Measurements from ENCODE around the gene KLHL4.
"Not testable (repeated sequence)": the region's sequence is repeated elsewhere in the genome, so short reads cannot be mapped to it uniquely, and the experiment has no call there.

KLHL4 gene

GRCh38 chrX:87636533-87636932, 118.9 kb downstream of the KLHL4 start:
- TF ChIP-seq, protein P1, sequence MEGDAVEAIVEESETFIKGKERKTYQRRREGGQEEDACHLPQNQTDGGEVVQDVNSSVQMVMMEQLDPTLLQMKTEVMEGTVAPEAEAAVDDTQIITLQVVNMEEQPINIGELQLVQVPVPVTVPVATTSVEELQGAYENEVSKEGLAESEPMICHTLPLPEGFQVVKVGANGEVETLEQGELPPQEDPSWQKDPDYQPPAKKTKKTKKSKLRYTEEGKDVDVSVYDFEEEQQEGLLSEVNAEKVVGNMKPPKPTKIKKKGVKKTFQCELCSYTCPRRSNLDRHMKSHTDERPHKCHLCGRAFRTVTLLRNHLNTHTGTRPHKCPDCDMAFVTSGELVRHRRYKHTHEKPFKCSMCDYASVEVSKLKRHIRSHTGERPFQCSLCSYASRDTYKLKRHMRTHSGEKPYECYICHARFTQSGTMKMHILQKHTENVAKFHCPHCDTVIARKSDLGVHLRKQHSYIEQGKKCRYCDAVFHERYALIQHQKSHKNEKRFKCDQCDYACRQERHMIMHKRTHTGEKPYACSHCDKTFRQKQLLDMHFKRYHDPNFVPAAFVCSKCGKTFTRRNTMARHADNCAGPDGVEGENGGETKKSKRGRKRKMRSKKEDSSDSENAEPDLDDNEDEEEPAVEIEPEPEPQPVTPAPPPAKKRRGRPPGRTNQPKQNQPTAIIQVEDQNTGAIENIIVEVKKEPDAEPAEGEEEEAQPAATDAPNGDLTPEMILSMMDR (conservative IDR thresholded peaks at IDR 0.05; ENCODE audit: low read depth, low read length) = no peak
- no peak for DNase-seq (ENCODE audit: low read depth)
- H3K4me3 ChIP-seq (ENCODE audit: low read depth, low read length) = no peak overlapping the region

DNA sequence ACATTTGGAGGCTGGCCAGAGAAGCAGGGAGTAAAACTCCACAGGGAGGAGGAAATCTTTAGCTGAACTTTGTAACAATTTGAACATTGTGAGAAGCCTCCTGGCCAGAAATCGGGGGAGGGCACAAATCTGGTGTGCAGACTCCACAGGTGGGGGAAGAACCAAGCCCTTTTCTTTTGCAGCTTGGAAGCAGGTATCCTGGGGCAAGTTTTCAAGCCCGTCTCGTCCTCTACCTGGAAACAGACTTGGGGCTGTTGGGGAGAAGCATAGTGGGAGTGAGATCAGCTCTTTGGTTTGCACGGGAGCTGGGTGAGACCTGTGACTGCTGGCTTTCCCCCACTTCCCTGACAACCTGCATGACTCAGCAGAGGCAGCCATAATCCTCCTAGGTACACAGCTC, 123.8 kb downstream of the KLHL4 start:
- not testable (repeated sequence) for DNase-seq (ENCODE audit: low read depth); H3K4me3 ChIP-seq (ENCODE audit: low read depth, low read length)

DNA sequence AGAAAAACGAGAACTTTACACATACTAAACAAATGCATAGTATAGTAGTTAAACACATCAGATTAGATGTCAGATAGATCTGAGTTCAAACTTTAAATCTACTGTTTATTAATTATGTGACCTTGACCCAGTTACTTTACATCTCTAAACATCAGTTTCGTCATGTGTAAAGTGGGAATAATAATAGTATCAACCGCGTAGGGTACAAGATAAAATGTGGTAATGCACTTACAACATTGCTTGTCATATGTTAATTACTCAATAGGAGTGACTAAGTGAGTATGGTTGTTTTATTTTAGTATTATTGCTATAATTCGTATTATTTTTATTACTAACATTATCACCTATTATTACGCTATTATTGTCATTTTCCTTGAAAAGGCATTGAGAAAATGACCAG, 144.2 kb downstream of the KLHL4 start:
- TF ChIP-seq, protein P1 (conservative IDR thresholded peaks at IDR 0.05; ENCODE audit: low read depth, low read length) = no peak
- no peak for DNase-seq (ENCODE audit: low read depth)
- no peak overlapping the region for H3K4me3 ChIP-seq (ENCODE audit: low read depth, low read length)

DNA sequence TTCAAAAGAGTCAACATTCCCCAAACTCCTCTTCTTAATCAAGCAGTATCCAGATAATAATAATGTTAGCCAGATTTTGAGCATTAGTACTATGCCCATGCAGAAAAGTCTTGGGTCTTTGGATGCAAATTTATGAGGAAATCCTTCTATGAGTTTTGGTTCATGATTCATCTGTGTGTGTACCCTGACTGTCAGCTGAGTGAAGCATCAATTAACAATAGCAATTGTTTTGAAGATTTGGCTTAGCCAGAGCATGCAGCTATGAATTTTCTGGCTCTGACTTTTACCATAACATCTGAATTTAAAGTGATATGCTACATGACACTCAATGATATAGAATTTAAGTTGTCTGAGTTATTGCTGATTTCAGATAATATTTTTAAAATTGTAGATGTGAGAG, 145.8 kb downstream of the KLHL4 start:
- TF ChIP-seq, protein P1 (conservative IDR thresholded peaks at IDR 0.05; ENCODE audit: low read depth, low read length) = no peak
- no peak for DNase-seq (ENCODE audit: low read depth)
- H3K4me3 ChIP-seq (ENCODE audit: low read depth, low read length) = no peak overlapping the region

- TF ChIP-seq, protein P1 (conservative IDR thresholded peaks at IDR 0.05; ENCODE audit: low read depth, low read length) = peak; percentile 42
- DNase-seq (ENCODE audit: low read depth) = peak; percentile 62
- H3K4me3 ChIP-seq (ENCODE audit: low read depth, low read length) = no peak overlapping the region
Measured at GRCh38 chrX:87664381-87664780, 146.8 kb downstream of the KLHL4 start.

DNA sequence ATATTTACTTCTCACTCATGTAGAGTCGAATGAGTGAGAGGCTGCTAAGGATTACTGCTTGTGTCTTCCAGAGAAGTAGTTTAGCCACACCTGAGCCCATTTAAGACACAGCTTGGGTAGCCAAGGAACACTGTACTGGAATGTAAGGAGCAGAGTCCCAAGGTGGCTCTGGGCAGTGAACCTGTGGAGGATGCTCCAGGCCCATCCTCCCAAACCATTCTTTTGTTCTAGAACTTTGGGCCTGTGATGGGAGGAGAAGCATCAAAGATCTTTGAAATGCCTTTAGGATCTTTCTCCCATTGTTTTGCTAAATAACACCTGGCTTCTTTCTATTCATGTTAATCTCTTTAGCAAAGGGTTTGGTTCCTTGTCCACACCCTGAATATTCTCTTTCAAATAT, 162.2 kb downstream of the KLHL4 start:
- no peak for DNase-seq (ENCODE audit: low read depth)

DNA sequence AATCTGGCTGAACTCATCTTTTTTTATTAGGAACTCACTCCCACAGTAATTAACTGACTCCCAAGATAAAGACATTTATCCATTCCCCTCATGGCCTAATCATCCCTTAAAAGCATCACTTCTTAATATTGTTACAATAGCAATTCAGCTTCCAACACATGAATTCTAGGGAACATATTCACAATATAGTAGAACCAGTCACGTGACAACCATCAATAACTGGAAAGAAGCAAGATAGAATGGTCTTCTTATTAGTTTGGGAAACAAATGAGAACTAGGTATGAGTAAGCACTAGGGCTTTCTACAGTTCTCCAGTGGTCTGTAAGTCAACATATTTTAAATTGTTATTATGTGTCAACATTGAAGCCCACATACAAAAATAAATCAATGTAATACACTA, 170.1 kb downstream of the KLHL4 start:
- DNase-seq (ENCODE audit: low read depth) = no peak
- no peak overlapping the region for H3K4me3 ChIP-seq (ENCODE audit: low read depth, low read length)
- TF ChIP-seq, protein P1 (conservative IDR thresholded peaks at IDR 0.05; ENCODE audit: low read depth, low read length) = no peak

More for the DNA sequence above, 162.2 kb downstream of the KLHL4 start:
- no peak overlapping the region for H3K4me3 ChIP-seq (ENCODE audit: low read depth, low read length)
- TF ChIP-seq, protein P1 (conservative IDR thresholded peaks at IDR 0.05; ENCODE audit: low read depth, low read length) = no peak

DNA sequence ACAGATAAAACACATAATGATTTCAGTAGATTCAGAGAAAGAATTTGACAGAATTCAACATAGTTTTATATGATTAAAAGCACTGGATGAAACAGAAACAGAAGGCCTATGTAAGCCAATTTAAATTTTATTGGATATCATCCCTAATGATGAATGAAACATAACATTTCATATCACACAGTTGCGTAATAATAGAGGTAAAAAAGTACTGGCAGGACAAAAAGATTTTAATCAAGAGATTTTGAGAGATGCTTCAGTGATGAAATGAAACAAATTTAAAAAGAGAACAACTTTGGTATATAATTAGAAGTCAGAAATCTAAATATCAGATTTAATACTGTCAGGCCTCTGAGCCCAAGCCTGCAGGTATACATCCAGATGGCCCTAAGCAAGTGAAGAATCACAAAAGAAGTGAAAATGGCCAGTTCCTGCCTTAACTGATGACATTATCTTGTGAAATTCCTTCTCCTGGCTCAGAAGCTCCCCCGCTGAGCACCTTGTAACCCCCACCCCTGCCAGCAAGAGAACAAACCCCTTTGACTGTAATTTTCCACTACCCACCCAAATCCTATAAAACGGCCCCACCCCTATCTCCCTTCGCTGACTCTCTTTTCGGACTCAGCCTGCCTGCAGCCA, 170.6 kb downstream of the KLHL4 start:
- H3K4me3 ChIP-seq (ENCODE audit: low read depth, low read length); DNase-seq (ENCODE audit: low read depth): not testable (repeated sequence)

- DNase-seq (ENCODE audit: low read depth); H3K4me3 ChIP-seq (ENCODE audit: low read depth, low read length): not testable (repeated sequence)
Measured at GRCh38 chrX:87689218-87689617, 171.6 kb downstream of the KLHL4 start.

Measured in choroid plexus epithelial cell (primary cell).